Kasumi-1 (cell line): ENCODE measurements around the gene TCF7L2.

Experiments
- DNase-seq, 2 experiments: peaks; one replicate each; lab custom pipeline; 2025; lab: John Stamatoyannopoulos, UW

TCF7L2 gene

DNA sequence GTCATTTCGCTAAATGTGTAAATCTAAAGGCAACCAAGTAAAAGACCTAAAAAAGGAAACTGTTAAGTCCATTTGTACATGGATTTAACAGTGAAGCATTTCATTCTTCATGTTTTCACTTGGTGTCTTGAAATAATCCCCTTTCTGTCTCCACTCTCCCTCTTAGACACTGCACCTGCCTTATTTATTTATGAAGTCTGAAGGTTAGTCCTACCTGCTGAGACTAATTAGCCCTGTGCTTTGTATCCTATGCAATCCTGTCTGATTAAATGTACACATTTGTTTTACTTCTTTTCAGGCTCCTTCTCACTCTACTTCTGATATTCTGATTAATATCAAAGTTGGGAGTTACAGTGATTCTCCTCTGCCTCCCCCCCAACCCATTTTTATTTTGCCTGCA is 1.9 kb upstream of the TCF7L2 start:
- no peak for DNase-seq

DNA sequence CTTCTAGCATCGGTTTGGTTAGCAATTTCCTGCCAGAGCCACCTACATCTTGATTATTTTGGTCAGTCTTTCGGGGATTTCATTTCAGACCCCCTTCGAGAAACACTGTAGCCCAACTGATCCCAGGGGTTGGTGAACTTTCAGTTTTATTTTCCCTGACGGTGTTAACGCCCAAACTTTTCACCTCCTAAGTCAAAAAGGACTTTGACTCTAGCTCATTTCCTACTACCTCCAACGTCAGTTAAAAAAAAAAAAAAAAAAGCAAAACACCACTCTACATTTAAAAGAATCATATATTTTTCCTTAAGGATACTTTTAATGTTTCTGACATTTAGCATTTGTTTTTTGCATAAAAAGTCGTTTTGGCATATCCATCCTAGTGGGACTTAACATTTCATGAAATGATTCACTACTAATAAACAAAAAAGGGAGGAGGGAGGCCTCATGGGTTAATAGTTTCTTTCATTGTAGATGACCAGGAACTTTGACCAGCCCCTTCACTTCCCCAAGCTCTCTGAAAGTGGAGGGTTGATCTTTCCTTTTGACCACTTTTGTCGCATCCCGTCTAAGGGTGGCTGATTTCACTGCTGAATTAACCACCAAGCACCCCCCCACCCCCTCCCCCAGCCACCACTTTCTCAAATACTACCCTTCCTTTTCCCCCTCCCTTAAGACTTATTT is 764 bp upstream of the TCF7L2 start:
- DNase-seq = no peak

DNA sequence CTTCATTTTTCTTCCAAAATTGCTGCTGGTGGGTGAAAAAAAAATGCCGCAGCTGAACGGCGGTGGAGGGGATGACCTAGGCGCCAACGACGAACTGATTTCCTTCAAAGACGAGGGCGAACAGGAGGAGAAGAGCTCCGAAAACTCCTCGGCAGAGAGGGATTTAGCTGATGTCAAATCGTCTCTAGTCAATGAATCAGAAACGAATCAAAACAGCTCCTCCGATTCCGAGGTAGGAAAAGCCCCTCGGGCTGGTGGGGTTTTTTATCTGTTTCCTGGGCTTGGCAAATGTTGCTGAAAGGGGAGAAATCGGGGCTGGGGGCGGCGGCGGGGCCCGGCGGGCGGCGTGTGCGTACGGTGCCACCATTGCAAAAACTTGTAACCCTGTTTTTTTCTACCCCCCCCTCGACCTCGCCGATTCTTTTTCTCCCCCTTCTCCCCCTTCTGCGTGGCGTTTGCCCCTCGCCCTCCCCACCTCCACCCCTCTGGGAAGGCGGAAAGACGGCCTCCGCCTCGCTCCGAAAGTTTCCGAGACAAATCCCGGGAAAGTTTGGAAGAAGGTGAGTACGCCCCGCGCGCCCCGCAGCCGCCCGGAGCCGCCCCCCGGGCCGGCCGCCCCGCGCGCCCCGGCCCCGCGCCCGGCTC is 789 bp downstream of the TCF7L2 start:
- DNase-seq = peak; percentile 45 to 69

DNA sequence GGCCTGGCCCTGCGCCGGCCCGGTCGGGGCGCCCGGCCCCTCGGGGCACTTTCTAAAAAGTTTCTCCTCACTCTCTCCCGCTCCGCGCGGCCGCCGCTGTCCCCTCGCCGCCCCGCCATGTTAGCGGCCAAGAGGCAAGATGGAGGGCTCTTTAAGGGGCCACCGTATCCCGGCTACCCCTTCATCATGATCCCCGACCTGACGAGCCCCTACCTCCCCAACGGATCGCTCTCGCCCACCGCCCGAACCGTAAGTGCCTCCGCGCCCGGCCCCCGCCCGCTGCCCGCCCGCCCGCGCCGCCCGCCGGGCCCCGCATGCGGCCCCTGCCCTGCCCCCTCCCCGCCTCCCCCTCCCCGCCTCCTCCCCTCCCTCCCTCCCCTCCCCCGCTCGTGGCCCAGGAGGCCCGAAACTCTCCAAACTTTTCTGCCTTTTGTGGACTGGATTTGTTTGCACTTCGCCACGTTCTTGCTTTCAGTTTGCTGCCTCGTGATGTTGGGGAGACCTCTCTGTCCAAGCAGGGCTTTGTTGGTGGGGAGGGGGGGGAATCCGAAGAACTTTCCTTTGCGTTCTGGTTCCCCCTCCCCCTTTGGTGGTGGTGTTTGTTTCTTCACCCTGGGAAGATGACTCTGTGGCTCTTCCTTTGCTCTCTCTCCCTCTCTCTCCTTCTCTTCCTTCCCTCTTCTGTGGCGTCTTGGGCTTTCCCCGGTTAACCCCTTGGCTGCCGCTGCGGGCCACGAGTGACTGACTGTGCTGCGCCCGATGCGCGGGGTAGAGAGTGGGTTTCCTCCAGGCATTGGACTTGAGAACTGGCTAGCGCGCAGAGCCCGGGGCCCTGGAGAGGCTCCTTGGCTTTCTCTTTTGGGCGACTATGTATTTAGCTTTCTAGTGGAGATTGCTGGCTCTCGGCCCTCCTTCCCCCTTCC is 1.6 kb downstream of the TCF7L2 start:
- DNase-seq = peak; percentile 90 to 95

DNA sequence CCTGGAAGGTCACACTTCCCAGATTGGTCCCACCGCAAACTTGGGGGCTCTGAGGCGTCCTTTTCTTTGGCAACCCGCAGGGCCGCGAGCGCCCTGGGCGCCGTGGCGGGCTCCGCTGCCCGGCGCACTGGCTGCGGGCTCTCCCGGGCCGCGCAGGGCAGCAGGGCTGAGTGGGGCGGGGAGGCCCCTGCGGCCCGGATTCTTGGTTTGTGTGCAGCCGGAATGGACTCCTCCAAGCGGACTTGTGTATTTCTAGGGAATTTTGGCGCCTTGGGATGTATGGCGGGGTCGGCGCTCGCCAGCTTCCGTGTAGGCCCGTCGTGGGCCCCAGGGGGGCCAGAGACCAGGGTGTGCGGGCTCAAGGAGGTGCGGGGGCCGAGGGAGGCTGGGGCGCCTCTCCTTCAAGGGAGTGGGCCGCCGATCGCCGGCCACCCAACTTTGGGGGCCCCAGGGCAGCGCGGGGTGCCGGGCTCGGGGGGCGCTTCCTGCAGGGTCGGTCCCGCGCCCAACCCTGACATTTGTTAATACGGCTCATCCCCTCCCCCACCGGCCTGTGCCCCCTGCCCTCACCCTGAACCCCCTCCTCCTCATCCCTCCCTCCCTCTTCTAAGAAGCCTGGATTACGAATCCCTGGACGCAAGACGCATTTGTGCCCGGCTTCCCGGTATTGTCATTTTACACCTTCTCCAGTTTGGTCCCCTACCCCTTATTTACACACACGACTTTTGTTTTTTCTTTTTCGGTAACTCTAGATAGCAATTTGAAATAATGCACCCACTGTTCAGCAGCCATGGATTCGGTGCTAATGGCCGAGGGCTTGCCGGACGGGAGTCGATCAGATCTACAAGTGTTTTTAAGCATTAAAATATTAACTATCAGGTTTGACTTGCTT is 2.5 kb downstream of the TCF7L2 start:
- DNase-seq = no peak

DNA sequence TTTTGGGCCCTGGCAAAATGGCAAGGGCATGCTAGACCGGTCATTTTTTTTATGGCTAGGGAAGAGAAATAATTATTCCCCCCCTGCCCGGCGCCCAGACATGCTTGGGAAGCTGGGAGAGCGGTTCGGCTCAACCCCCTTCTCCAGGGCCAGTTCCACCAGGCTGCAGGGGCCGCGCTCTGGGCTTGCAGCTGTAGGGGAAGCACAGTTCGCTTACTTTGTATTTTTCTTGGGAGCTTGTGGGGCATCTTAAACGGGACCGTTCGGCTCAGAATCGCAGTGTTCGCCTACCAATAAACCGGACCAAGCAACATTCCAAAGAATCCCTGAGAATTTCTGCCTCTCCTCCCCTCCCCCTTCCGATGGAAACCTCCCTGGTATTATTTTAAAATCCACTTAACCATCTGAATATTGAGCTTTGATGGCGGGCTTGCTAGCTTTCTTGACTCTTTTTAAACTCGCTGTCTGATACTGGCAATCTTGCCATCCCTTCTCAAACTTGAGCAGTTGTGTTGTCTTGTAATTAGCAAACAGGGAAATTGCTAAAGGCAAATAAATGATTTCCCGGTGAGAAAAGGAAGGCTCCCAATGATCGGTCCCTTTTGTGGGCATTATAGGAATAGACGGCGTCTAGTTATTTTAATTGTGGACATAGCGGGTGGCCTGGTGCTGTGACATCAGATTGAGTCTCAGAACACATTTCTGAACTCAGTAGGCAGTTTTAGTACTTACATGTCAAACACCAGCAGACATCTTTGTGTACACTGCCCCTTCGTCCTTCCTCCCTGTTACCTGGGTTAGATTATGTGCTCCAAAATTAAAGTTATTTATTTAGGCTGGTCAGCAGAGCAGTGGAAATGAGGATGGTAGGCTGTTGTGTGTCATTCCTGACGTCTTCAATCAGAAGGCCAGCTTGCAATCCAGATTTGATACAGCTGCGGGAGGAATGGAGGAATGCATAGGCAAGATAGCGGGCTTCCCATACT is 3.4 kb downstream of the TCF7L2 start:
- no peak for DNase-seq

DNA sequence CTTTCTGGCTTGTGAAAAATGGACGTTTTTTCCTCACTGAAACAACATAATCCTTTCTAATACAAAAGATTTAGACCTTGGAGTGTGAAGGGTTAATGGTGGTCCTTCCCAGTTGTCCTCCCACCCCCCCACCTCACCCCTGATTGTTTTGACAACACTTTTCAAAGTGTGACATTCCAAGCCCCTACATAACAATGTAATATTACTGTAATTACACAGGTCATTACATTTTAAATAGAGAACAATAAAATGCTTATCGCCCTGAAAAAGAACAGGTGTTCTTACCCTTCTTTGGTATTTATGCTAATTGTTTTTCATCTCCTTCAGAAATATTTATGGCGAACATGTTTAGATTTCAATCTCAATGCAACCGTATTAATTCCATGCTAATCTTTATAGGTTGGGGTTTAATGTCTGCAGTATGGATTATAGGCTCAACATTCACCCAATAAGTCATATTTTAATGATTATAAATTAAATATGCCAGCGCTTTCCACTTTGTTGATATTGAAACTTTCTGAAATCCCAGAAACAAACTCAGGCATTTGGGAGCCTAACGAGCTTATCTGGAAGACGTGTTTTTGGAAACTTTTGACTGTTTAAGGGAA is 5.0 kb downstream of the TCF7L2 start:
- no peak for DNase-seq

DNA sequence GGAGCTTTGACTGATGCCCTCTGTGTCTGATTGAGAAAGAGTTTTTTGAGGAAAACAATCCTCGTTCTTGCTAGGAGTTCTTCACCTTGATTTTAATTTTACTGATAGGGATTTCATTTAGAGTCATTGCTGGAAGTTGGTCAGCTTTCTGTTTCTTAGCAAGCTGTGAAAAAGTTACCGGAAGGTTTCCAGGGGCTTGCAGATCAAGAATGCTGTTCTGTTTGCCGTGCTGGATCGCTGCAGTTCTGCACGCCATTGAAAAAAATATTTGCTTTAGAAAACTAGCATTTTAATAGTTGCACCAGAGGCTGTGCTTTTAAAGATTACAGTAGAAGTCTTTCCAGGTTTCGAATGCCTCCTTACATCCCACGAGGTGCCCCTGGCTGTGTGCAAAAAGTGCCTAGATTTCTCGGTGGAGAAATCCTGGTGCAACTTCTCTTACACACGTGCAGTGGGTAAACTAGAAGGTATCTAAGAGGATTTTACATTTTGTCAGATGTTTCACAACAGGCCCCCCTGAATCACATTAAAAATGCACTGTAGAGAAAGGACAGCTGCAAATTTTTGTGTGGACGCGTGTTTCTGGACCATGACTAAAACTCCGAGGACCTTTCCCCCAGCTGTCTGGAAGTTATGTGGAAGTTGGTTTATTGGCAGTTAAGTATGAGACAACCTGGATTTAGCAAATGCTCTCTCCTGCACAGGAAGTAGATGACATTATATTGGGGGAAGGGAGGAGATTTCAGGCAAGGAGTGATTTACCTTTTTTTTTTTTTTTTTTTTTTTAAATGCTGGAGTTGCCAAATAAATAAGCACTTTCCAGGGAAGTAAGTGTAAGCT is 5.8 kb downstream of the TCF7L2 start:
- DNase-seq = no peak

DNA sequence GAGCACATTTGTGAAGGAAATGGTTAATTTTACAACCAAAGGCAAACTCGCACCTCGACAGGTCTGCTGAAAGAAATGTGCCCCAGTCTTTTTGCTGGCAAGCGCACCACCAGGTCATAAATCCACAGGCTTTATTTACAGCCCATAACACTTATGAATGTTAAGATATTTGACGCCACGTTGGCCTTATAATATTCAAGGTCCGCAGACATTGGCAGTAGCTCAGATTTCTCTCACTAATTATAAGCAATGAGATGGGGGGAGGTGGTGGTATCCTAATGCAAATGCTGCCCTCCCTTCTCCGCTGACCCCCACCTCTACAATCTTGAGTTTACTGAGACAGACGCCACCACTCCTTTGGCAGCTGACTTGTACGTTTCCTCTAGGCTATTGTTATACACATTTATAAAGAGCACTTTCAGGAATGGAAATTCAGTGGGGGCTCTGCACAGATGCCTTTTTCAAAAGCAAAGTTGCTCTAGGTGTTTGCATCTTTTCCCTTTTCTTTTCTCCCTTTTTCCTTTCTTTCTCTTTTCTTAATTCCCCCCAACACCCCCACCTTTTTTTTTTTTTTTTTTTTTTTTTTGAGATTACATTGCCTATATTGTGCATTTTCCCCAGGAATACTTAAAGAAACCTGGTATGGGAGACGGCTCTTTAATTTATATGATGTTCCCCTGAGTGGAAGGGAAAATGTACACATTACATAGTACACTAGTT is 6.7 kb downstream of the TCF7L2 start:
- no peak for DNase-seq

DNA sequence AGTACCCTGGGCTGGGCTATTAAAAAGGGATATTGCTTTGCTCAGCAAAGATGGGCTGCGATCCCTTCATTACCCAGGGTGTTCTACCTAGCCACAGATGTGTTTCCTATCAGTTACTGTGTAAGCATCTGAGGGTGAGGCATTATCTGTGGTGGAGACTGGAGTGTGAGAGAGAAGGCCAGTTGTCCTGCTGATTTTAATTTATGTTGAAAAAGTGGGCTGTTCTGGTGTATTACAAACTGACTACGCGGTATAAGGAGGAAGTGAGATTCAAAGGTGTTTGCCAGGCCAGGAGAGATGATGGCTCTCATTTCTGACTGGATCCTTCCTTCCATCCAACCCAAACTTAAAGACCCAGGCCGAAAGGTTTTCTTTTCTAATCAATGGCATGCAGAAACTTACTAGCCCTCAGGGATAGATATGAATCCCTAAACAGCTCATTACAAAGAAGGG is 7.6 kb downstream of the TCF7L2 start:
- no peak for DNase-seq

DNA sequence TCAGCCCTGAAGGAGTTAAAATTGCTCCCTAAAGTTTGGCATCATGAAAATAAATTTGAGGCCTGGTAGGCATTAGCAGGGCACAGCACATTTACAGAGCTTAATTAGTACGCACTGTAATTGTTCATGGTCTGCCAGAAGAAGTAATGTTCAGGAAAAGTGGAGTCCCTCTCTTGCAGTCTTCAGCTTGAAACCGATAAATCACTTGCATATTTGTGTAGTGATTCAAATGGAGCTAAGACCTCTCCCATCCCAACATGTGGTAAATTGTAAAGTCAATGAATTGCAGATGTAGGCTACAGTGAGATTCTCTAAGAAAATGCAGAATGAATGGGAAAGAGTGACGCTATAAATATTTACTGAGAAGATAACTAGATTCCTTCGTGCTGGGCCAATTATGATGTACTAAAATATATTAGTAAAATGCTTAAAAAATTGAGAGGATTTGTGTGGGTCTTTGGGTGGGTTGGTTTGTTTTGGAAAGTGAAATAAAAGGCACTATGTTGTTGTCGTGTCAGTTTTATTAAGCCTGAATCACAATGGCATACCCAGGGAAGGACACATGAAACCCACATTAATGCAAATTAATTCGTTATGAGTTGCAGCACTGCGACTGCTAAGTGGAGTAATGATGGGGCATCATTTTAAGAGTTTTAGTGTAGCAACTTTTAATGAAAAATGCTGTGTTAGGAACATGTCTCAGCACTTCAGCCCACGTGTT is 8.4 kb downstream of the TCF7L2 start:
- no peak for DNase-seq

DNA sequence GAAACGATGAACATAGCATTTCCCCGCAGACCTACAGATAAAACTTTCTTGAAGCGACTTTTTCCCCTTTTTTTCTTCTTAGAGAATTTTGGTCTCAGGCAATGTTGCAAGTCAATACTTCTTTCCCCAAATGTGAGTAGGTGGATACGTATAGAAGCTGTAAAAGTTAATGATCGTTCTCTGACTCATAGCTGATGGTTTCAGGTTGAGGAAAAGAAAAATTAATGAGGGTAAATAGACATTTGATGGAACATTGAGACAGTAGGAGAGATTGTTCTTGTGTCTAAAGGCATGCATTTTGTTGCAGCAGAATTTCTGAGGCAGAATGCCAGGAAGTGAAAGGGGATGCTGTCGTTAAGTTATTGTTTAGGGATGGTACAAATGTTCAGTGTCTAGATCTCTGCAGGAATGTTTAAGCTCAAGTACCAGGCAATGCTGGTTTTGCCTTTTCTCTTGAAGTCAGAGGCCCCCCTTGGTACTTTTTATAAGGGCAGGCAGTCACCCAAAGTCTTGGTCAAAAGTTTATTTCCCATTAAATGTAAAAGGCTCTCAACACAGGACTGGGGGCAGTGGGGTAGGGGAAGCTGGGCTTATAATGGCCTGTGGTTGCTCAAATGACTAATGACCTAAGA is 9.3 kb downstream of the TCF7L2 start:
- DNase-seq = no peak

DNA sequence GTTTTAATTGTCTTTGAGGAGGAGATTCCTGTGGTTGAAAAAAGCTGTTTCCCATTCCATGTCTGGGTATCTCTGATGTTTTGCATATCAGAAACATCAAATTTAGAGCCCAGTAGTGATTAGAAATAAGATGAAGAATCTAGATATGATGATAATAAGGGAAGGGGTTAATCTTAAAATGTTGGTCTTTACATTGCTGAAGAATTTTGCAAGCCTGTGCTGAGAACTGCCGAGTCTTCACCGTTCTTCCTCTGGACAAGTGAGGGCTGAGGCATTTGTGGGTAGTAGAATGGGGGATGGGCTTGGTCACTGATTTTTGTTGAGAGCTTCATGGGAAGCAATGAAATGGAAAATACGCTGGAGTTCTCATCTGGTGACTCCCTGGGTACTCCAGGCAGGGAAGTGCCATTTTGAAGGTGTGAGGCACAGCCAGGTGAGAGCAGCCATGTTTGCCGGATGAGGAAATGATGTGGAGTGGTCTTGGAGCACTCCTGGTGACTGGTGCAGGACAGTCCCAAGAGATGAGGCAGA is 10.2 kb downstream of the TCF7L2 start:
- DNase-seq = no peak

DNA sequence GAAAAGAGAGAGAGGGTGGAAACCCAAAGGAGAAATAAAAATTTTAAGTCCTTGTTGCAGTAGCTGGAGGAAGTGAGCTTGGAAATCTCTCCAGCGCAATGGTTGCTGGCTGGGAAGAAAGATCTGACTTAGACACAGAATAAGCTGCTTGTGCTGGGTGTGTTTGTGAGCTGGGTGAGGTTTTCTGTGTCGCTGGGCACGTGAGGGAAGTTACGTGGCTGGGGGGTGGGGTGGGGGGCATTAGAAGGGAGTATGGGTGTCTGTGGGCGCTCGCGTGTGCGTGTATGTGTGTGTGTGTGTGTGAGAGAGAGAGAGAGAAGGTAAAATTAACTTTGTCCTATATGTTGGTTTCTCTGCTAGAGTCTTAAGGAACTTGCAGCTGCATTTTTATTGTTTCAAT is 11.6 kb downstream of the TCF7L2 start:
- no peak for DNase-seq

DNA sequence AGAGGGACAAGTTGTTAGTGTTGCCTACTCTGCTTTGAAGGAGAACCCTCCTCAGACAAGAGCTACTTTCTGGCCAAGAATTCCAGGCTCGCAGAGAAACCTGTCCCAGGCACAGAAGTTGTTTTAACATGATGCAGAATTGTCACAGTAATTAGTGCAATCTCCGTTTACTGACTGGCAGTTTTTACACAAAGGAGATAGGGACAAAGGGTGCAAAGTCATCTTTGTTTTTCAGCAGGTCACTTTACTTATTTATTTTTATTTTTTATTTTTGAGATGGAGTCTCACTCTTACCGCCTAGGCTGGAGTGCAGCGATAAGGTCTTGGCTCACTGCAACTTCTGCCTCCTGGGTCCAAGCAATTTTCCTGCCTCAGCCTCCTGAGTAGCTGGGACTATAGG is 12.3 kb downstream of the TCF7L2 start:
- DNase-seq = no peak

DNA sequence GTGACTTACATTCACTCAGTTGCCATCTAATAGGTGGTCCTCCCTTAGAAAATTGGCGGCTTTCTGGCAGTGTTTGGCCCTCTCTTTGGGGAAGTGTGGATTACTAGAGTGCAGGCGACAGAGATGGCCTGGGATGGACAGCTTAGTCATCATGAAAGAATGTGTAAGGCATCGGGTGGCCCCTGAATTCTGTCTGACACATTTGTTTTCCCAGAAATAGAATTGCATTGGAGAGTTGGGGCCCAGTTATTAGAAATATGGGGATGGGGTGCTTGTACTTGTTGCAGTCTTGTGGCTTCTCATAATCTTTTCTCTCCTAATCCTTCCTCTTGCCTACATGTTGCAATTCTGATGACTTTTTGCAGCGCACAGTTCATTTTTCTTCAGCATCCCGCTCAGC is 13.8 kb downstream of the TCF7L2 start:
- DNase-seq = no peak

DNA sequence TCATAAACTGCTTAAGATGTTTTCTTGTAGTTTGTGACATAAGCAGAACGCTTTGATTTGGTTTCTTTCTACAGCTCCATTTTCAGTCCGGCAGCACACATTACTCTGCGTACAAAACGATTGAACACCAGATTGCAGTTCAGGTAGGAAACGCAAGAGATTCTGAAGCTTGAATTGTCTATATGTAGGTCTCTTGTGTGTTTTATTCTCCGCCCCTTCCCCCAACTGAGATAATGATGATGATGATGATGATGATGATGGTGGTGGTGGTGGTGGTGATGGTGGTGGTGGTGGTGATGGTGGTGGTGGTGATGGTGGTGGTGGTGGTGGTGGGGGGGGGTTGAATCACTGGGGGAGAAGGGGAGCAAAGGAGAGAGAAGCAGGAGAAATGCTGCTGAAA is 14.4 kb downstream of the TCF7L2 start:
- no peak for DNase-seq
